ENCODE results near the gene CEP20. TPM values are rescaled to one million over a fixed set of nuclear protein-coding genes. Genes with fewer than 3 reads are reported as not detected.

Gene CEP20
- polyA plus RNA-seq, 3 donors = 35.5 to 45.3 (median 37.5) TPM

DNA sequence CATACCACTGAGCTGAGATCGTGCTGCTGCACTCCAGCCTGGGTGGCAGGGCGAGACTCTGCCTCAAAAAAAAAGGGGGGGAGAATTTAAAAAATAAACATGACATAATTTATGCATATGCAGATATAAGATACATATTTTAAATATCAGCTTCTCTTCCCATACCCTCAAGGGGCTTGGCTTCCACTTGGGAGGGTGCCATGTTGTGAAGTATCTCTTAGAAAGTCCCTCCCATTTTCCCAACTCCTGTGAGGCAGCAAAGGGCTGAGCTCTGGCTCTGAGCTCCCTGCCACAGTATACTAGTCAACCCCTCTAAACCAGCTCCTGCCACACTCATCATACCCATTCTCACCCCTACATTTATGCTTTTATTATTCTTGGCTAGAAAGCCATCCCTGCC lies 71.0 kb downstream of the CEP20 start:
- no peak for DNase-seq (ENCODE audit: extremely low read depth in 1 of 11, low read depth in 9 of 11, low spot score in 4 of 11)

- DNase-seq (ENCODE audit: extremely low read depth in 1 of 11, low read depth in 9 of 11, low spot score in 4 of 11) = no peak
These were observed 72.2 kb downstream of the CEP20 start for GRCh38 chr16:15816228-15816627.

Other genes starting within 250 kb of the CEP20 start
- 10 to 100 TPM; 47.0 to 65.2 (median 53.7) TPM for gene MARF1, start 245.4 kb downstream of the CEP20 start, polyA plus RNA-seq (ENCODE audit: insufficient read length in 3 of 3)
- 10 to 100 TPM; 38.1 to 49.8 (median 43.1) TPM for gene NDE1, start 238.4 kb downstream of the CEP20 start, polyA plus RNA-seq (ENCODE audit: insufficient read length in 3 of 3)
- gene MYH11, start 31.6 kb downstream of the CEP20 start, polyA plus RNA-seq (ENCODE audit: insufficient read length in 3 of 3) = 10 to 100 TPM in 2 of 3 donors, 1 to 10 TPM in 1; 9.9 to 12.2 (median 10.7) TPM
- 10 to 100 TPM; 24.7 to 35.0 (median 25.4) TPM for gene ABCC1, start 61.0 kb upstream of the CEP20 start, polyA plus RNA-seq (ENCODE audit: insufficient read length in 3 of 3)

All from renal cortex interstitium (tissue), 11 donors.